SU-DHL-6 (cell line): ENCODE results near the gene ATXN7.

Experiments used
- H2AFZ ChIP-seq: fragments of 200-600 bp; sonication (generic); 2 replicates; pipeline ENCODE4 v1.6.1; 2014; ENCODE audit warnings: low read depth, mild to moderate bottlenecking, moderate library complexity, mixed read lengths, antibody characterized with exemption, low read length; ENCODE audit not compliant: severe bottlenecking
- H3F3A ChIP-seq: fragments of 200-600 bp; shearing (Covaris generic); 2 replicates; pipeline ENCODE4 v1.6.0; 2016; ENCODE audit warnings: antibody characterized with exemption, mild to moderate bottlenecking; ENCODE audit not compliant: insufficient read depth
- H3K27ac ChIP-seq: fragments of 200-600 bp; sonication (generic); 2 replicates; pipeline ENCODE4 v1.5.1; 2016; ENCODE audit warnings: low read depth, mild to moderate bottlenecking, low read length, moderate library complexity, mixed read lengths
- H3K27me3 ChIP-seq: fragments of 200-600 bp; sonication (generic), shearing (Covaris generic); 2 replicates; pipeline ENCODE4 v1.6.0; 2014; ENCODE audit warnings: mild to moderate bottlenecking, low read length
- H3K36me3 ChIP-seq: fragments of 200-600 bp; sonication (generic); 2 replicates; pipeline ENCODE4 v1.6.1; 2014; ENCODE audit warnings: mild to moderate bottlenecking, low read length, mixed read lengths
- H3K4me2 ChIP-seq: fragments of 300-600, 200-600 bp; shearing (Covaris generic), sonication (generic); 2 replicates; pipeline ENCODE4 v1.6.0; 2014; ENCODE audit warnings: low read length, low read depth, mild to moderate bottlenecking; ENCODE audit not compliant: poor library complexity, severe bottlenecking
- H3K4me3 ChIP-seq: fragments of 200-600 bp; sonication (generic); 2 replicates; pipeline ENCODE4 v1.5.1; 2014; ENCODE audit warnings: antibody characterized with exemption, low read length, mild to moderate bottlenecking, mixed read lengths; ENCODE audit not compliant: insufficient read depth, poor library complexity, severe bottlenecking
- H3K79me2 ChIP-seq: fragments of 200-600 bp; sonication (generic); 2 replicates; pipeline ENCODE4 v1.6.1; 2014; ENCODE audit warnings: mild to moderate bottlenecking, low read length, moderate library complexity; ENCODE audit not compliant: insufficient read depth
- H3K9ac ChIP-seq: fragments of 200-600 bp; sonication (generic); 2 replicates; pipeline ENCODE4 v1.7.0; 2014; ENCODE audit warnings: mild to moderate bottlenecking, low read length
- H3K9me2 ChIP-seq: fragments of 200-600 bp; sonication (generic); replicated peaks from 2 replicates; pipeline ENCODE4 v1.6.1; 2014; ENCODE audit warnings: low read length; ENCODE audit not compliant: insufficient read depth
- H3K9me3 ChIP-seq: fragments of 200-600 bp; sonication (generic); 2 replicates; pipeline ENCODE4 v1.6.1; 2014; ENCODE audit warnings: low read length, mixed read lengths; ENCODE audit not compliant: insufficient read depth
- H4K20me1 ChIP-seq: fragments of 200-600 bp; sonication (generic); 2 replicates; pipeline ENCODE4 v1.6.1; 2014; ENCODE audit warnings: low read depth, mild to moderate bottlenecking, antibody characterized with exemption, low read length, moderate library complexity, mixed read lengths
- CTCF ChIP-seq: fragments of 200-600 bp; sonication (generic); IDR thresholded peaks from one replicate; pipeline ENCODE4 v1.5.1; 2017; ENCODE audit warnings: antibody characterized with exemption, mild to moderate bottlenecking, low read length, moderate library complexity; ENCODE audit not compliant: insufficient read depth, poor library complexity, severe bottlenecking
- EZH2phosphoT487 ChIP-seq: fragments of 200-600 bp; sonication (generic), shearing (Covaris generic); conservative IDR thresholded peaks from 2 replicates; pipeline ENCODE4 v1.6.1; 2018; ENCODE audit warnings: mild to moderate bottlenecking, antibody characterized with exemption, low read length, moderate library complexity, mixed read lengths

The ATXN7 gene

GRCh38 chr3:63936925-63937324, 73.3 kb downstream of the ATXN7 start:
- TF ChIP-seq CTCF (no peak), EZH2phosphoT487 (no peak)
- H4K20me1 ChIP-seq: peaks cover 20% of the 10 kb centered on the region; the same call in 1 of the 2 replicates
- H3K4me2 ChIP-seq: no peak overlapping the region
- no peak overlapping the region for H3K27ac ChIP-seq
- H3F3A ChIP-seq: no peaks in the 10 kb centered on the region
- H3K4me3 ChIP-seq: no peak overlapping the region
- no peak overlapping the region for H2AFZ ChIP-seq
- H3K79me2 ChIP-seq: peaks cover 96% of the 10 kb centered on the region
- H3K36me3 ChIP-seq: no peaks in the 10 kb centered on the region
- H3K27me3 ChIP-seq: no peaks in the 10 kb centered on the region
- H3K9me3 ChIP-seq: no peaks in the 10 kb centered on the region
- H3K9me2 ChIP-seq: no peaks in the 10 kb centered on the region
- no peak overlapping the region for H3K9ac ChIP-seq

- H3K9me3 ChIP-seq: no peaks in the 10 kb centered on the region
- H3K9me2 ChIP-seq: no peaks in the 10 kb centered on the region
- no peak overlapping the region for H3K4me3 ChIP-seq
- H3K27ac ChIP-seq: no peak overlapping the region
- TF ChIP-seq CTCF (no peak), EZH2phosphoT487 (no peak)
- no peaks in the 10 kb centered on the region for H3K36me3 ChIP-seq
- peaks cover 96% of the 10 kb centered on the region for H3K79me2 ChIP-seq
- H3K4me2 ChIP-seq: no peak overlapping the region
- H2AFZ ChIP-seq: no peak overlapping the region
- no peaks in the 10 kb centered on the region for H3K27me3 ChIP-seq
- no peak overlapping the region for H3K9ac ChIP-seq
- peaks cover 23% of the 10 kb centered on the region; the same call in 1 of the 2 replicates for H4K20me1 ChIP-seq
- no peaks in the 10 kb centered on the region for H3F3A ChIP-seq
These were observed 74.3 kb downstream of the ATXN7 start for GRCh38 chr3:63937661-63938651.

- H3K4me3 ChIP-seq: no peak overlapping the region
- H3K9ac ChIP-seq: no peak overlapping the region
- no peak overlapping the region for H3K27ac ChIP-seq
- peaks cover 88% of the 10 kb centered on the region for H3K79me2 ChIP-seq
- no peaks in the 10 kb centered on the region for H3K27me3 ChIP-seq
- no peak for TF ChIP-seq CTCF
- TF ChIP-seq EZH2phosphoT487: no peak
- H3K9me2 ChIP-seq: no peaks in the 10 kb centered on the region
- H3K9me3 ChIP-seq: no peaks in the 10 kb centered on the region
- no peaks in the 10 kb centered on the region for H3F3A ChIP-seq
- no peaks in the 10 kb centered on the region for H3K36me3 ChIP-seq
- no peak overlapping the region for H2AFZ ChIP-seq
- H3K4me2 ChIP-seq: no peak overlapping the region
- peaks cover 18% of the 10 kb centered on the region; the same call in 1 of the 2 replicates for H4K20me1 ChIP-seq
These were observed 76.7 kb downstream of the ATXN7 start for GRCh38 chr3:63940389-63940757.
